HEK293T (cell line): ENCODE data around the gene PNPLA4.
A peak's percentile ranks its signal among the peaks of the same experiment; 100 is the strongest.

Experiments
- CTCF ChIA-PET: fragments of 350-600 bp; formaldehyde crosslinking; extraction: SDS; loops from one replicate; lab custom pipeline; 2021; ENCODE audit warnings: antibody characterized with exemption, inconsistent platforms; lab: Yijun Ruan, JAX
- POLR2A ChIA-PET: fragments of 350-600 bp; formaldehyde crosslinking; extraction: SDS; loops from one replicate; lab custom pipeline; 2020; ENCODE audit warnings: antibody characterized with exemption, inconsistent platforms; lab: Yijun Ruan, JAX
- DNase-seq: peaks from one replicate; pipeline ENCODE4 v3.0.0; 2012; ENCODE audit warnings: mixed read lengths; ENCODE audit errors: extremely low spot score
- ARNT ChIP-seq: fragments of 450-650 bp; IDR thresholded peaks from 2 replicates; pipeline ENCODE4 v1.6.1; 2017; ENCODE audit warnings: mild to moderate bottlenecking
- BHLHE40 ChIP-seq: fragments of 450-650 bp; IDR thresholded peaks from 2 replicates; pipeline ENCODE4 v1.6.1; 2016; ENCODE audit warnings: mild to moderate bottlenecking, moderate library complexity, borderline replicate concordance
- CTBP1 ChIP-seq: fragments of 450-650 bp; IDR thresholded peaks from 2 replicates; pipeline ENCODE4 v1.6.1; 2016; ENCODE audit warnings: borderline replicate concordance
- ELF4 ChIP-seq: fragments of 450-650 bp; IDR thresholded peaks from 2 replicates; pipeline ENCODE4 v1.6.1; 2017; ENCODE audit warnings: antibody characterized with exemption
- FOXA1 ChIP-seq: fragments of 450-650 bp; IDR thresholded peaks from 2 replicates; pipeline ENCODE4 v1.6.1; 2016; ENCODE audit warnings: mild to moderate bottlenecking
- FOXK2 ChIP-seq: fragments of 450-650 bp; IDR thresholded peaks from 2 replicates; pipeline ENCODE4 v1.6.1; 2016; ENCODE audit warnings: mild to moderate bottlenecking
- FOXM1 ChIP-seq: fragments of 450-650 bp; IDR thresholded peaks from 2 replicates; pipeline ENCODE4 v1.6.1; 2017; ENCODE audit warnings: mild to moderate bottlenecking, borderline replicate concordance
- HDGF ChIP-seq: fragments of 450-650 bp; IDR thresholded peaks from 2 replicates; pipeline ENCODE4 v1.6.1; 2017; ENCODE audit warnings: antibody characterized with exemption, borderline replicate concordance
- L3MBTL2 ChIP-seq: fragments of 450-650 bp; conservative IDR thresholded peaks from 2 replicates; pipeline ENCODE4 v1.6.1; 2016; ENCODE audit warnings: mild to moderate bottlenecking
- LEF1 ChIP-seq: fragments of 450-650 bp; IDR thresholded peaks from 2 replicates; pipeline ENCODE4 v1.6.1; 2017; ENCODE audit warnings: mild to moderate bottlenecking, borderline replicate concordance
- NFRKB ChIP-seq: fragments of 450-650 bp; IDR thresholded peaks from 2 replicates; pipeline ENCODE4 v1.6.1; 2016; ENCODE audit warnings: mild to moderate bottlenecking, moderate library complexity
- SP1 ChIP-seq: fragments of 450-650 bp; IDR thresholded peaks from 2 replicates; pipeline ENCODE4 v1.6.1; 2017
- SUZ12 ChIP-seq: fragments of 450-650 bp; IDR thresholded peaks from 2 replicates; pipeline ENCODE4 v1.6.1; 2016; ENCODE audit warnings: mild to moderate bottlenecking
- TARDBP ChIP-seq: fragments of 450-650 bp; IDR thresholded peaks from 2 replicates; pipeline ENCODE4 v1.6.1; 2016
- ZNF384 ChIP-seq: fragments of 450-650 bp; IDR thresholded peaks from 2 replicates; pipeline ENCODE4 v1.6.1; 2016
- TF ChIP-seq, protein P1 (sequence below): fragments of 450-650 bp; IDR thresholded peaks from 2 replicates; pipeline ENCODE4 v1.6.1; 2016

Gene PNPLA4, protein sequence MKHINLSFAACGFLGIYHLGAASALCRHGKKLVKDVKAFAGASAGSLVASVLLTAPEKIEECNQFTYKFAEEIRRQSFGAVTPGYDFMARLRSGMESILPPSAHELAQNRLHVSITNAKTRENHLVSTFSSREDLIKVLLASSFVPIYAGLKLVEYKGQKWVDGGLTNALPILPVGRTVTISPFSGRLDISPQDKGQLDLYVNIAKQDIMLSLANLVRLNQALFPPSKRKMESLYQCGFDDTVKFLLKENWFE

DNA sequence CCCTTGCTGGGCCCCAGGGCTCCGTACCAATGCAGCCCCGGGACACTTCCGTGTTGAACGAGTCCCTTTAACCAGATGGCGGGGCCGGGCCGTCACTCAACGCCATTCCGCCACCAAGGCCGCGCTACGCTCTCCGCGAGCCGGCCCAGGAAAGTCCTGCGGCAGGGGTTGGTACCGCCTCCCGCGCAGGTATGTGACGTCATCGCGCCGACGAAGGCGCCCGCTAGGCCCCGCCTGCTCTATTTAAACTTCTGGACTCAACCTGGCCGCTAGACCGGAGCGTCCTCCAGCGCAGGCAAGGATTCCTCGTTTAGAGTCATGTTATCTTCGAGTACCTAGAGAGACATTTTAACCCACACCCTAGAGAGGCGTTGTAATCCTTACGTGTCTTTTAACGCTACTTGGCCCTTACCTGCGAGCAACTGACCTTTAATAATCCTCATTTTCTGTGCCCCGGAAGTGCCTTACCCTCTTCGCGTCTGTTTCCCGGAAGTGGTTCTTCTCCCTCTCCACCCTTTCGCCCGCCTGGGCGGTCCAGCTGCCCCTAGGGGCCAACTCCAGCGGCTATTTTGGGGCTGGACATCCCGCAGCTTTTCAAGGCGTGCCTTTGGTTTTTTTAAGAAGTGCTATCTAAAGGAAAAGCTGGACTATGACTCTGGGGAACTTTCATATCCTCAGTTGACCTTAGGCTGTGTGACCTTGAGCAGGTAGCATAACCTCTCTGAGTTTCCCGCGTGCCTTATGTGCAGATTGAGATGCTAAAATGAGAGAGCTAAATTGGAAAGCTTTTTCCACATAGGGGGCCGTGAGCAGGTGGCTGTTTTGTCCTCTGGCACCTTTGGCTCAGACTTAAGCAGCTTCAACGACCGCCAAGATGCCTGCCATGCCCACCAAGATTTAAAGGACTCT is at the start of gene PNPLA4:
Gene PNPLA4, minus strand, starts transcription at position 155 of the 909 bp plus-strand sequence. CDS start 1,294 bp downstream, outside the sequence.
- CTCF ChIA-PET: no interaction called here
- TF ChIP-seq FOXK2: no peak
- TF ChIP-seq, protein P1, sequence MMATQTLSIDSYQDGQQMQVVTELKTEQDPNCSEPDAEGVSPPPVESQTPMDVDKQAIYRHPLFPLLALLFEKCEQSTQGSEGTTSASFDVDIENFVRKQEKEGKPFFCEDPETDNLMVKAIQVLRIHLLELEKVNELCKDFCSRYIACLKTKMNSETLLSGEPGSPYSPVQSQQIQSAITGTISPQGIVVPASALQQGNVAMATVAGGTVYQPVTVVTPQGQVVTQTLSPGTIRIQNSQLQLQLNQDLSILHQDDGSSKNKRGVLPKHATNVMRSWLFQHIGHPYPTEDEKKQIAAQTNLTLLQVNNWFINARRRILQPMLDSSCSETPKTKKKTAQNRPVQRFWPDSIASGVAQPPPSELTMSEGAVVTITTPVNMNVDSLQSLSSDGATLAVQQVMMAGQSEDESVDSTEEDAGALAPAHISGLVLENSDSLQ: peak; percentile 53; the same call in 1 of the 2 replicates
- peak; percentile 6 for DNase-seq
- POLR2A ChIA-PET: no interaction called here

DNA sequence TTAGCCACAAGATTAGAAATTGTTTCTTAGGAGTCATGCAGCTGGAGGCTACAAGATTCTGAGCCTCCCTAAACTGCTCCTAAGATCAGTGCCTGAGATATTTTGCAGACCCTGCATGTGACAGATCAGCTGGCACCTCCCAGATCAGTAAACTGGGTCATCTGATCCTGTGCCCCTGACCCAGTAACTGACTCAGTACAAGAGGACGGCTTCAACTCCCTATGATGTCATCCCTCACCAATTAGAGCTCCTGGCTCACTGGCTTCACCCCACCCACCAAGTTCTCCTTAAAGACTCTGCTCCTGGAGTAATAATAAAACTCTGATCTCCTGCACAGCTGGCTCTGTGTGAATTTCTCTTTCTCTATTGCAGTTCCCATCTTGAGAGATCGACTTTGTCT is 45.4 kb upstream of the PNPLA4 start:
- ChIA-PET POLR2A (no interaction called here), CTCF (no interaction called here)
- DNase-seq: no peak
- TF ChIP-seq, protein P1: no peak
- TF ChIP-seq SUZ12 (no peak), ZNF384 (no peak), NFRKB (no peak), L3MBTL2 (no peak), BHLHE40 (no peak), SP1 (no peak), ARNT (no peak), TARDBP (no peak), LEF1 (no peak), FOXA1 (no peak), CTBP1 (no peak)

GRCh38 chrX:7970428-7970827 is 43.2 kb upstream of the PNPLA4 start:
- CTCF ChIA-PET: no interaction called here
- POLR2A ChIA-PET: no interaction called here
- TF ChIP-seq FOXA1: no peak
- TF ChIP-seq, protein P1: no peak
- no peak for TF ChIP-seq FOXK2
- TF ChIP-seq ELF4: no peak
- TF ChIP-seq TARDBP: no peak
- TF ChIP-seq CTBP1: no peak
- TF ChIP-seq SUZ12: no peak
- TF ChIP-seq FOXM1: no peak
- DNase-seq: no peak

DNA sequence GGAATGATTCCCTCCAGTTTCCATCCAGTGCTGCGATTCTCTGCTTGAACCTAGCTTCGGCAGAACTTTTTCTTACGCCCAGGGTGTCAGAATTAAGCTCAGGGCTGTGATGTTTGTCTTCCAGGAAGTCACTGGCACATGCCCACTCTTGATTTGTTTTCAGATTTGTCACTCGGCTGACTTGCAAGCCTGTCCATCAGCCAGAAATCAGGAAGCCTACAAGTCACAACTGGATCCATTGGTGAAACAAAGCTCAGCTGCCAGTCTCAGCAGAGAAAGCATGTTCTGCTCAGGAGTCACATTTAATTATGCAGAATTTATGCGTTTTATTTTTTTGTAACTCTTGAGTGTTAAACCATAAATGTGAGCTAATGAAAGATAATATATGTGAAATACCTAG is 38.2 kb upstream of the PNPLA4 start:
- POLR2A ChIA-PET: no interaction called here
- no peak for DNase-seq
- CTCF ChIA-PET: no interaction called here

DNA sequence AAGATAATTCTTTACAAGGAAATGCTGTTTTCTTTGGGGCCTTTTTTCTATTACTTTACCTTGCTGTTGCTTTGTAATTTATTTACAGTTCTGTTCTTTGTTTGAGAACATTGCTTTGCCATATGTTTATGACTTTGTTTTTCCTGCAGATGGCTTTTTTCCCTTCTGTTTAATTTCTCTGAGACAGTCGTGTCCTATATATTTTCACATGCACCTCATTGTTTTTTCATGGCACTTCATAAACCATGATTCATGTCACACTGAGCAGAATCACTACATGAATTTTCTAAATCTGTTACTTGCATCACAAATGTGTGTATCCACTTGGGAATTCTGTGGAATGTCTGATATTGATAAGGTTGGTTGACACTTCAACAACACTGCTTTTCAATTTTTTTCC is 33.0 kb upstream of the PNPLA4 start:
- DNase-seq: no peak
- CTCF ChIA-PET: no interaction called here
- POLR2A ChIA-PET: no interaction called here
- TF ChIP-seq BHLHE40: no peak

More for the DNA sequence above, 38.2 kb upstream of the PNPLA4 start:
- TF ChIP-seq SP1 (no peak), CTBP1 (no peak), L3MBTL2 (no peak), SUZ12 (no peak), HDGF (no peak), TARDBP (no peak)

DNA sequence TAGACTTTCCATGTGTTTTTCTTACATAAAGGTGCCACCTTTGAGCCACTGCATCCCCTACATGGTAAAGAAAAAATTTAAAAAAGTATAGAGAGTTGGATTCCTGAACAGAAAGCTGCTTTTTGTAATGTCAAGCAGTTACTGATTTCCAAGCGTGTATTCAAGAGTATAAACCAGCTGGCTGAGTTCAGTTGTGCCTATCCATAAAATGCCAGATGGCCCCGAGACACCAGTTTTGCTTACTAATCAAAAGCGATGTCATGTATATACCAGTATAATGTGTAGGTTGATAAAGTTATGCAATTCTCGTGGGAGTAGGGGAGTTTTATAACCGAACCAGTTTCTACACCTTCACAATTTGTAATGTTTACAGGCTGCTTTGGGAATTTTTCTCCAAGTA is 26.2 kb upstream of the PNPLA4 start:
- ChIA-PET POLR2A (no interaction called here), CTCF (no interaction called here)
- no peak for DNase-seq
- TF ChIP-seq SUZ12 (no peak), CTBP1 (no peak), FOXM1 (no peak), TARDBP (no peak), FOXK2 (no peak), SP1 (no peak), ARNT (no peak), ZNF384 (no peak), HDGF (no peak), L3MBTL2 (no peak), BHLHE40 (no peak), FOXA1 (no peak), NFRKB (no peak), LEF1 (no peak), ELF4 (no peak)
- TF ChIP-seq, protein P1: no peak
